Ishikawa (cell line): ENCODE data around the gene SFT2D3.

Experiments used
- CEBPB ChIP-seq: IDR thresholded peaks from 2 replicates; pipeline ENCODE4 v1.6.1; 2012
- CREB1 ChIP-seq: IDR thresholded peaks from 2 replicates; pipeline ENCODE4 v1.6.1; 2012; ENCODE audit warnings: low read depth
- EGR1 ChIP-seq: IDR thresholded peaks from 2 replicates; pipeline ENCODE4 v1.6.1; 2012
- EP300 ChIP-seq: IDR thresholded peaks from 2 replicates; pipeline ENCODE4 v1.6.1; 2012; ENCODE audit warnings: borderline replicate concordance
- FOXM1 ChIP-seq: IDR thresholded peaks from 2 replicates; pipeline ENCODE4 v1.6.1; 2012; ENCODE audit warnings: low read depth, borderline replicate concordance
- MAX ChIP-seq: IDR thresholded peaks from 2 replicates; pipeline ENCODE4 v1.6.1; 2012
- NFIC ChIP-seq: IDR thresholded peaks from 2 replicates; pipeline ENCODE4 v1.6.1; 2012
- RAD21 ChIP-seq: IDR thresholded peaks from 2 replicates; pipeline ENCODE4 v1.6.1; 2012; ENCODE audit warnings: low read depth
- REST ChIP-seq: IDR thresholded peaks from 2 replicates; pipeline ENCODE4 v1.6.1; 2012; ENCODE audit warnings: low read depth, mild to moderate bottlenecking
- TAF1 ChIP-seq: IDR thresholded peaks from 2 replicates; pipeline ENCODE4 v1.6.1; 2012; ENCODE audit warnings: low read depth, mild to moderate bottlenecking
- TCF12 ChIP-seq: IDR thresholded peaks from 2 replicates; pipeline ENCODE4 v1.6.1; 2012; ENCODE audit warnings: low read depth
- TEAD4 ChIP-seq: IDR thresholded peaks from 2 replicates; pipeline ENCODE4 v1.6.1; 2012
- USF1 ChIP-seq: IDR thresholded peaks from 2 replicates; pipeline ENCODE4 v1.6.1; 2012
- YY1 ChIP-seq: IDR thresholded peaks from 2 replicates; pipeline ENCODE4 v1.6.1; 2012; ENCODE audit warnings: low read depth
- ZBTB7A ChIP-seq: IDR thresholded peaks from 2 replicates; pipeline ENCODE4 v1.6.1; 2012; ENCODE audit warnings: low read depth

SFT2D3 gene

GRCh38 chr2:127664895-127665225, 36.4 kb upstream of the SFT2D3 start:
- TF ChIP-seq REST (no peak), TEAD4 (no peak), NFIC (no peak), RAD21 (no peak), EGR1 (no peak), CEBPB (no peak), TAF1 (no peak), TCF12 (no peak), MAX (no peak), USF1 (no peak), FOXM1 (no peak), EP300 (no peak), ZBTB7A (no peak), CREB1 (no peak), YY1 (no peak)

- TF ChIP-seq YY1 (no peak), EGR1 (no peak), RAD21 (no peak), CREB1 (no peak), TCF12 (no peak), TEAD4 (no peak), CEBPB (no peak), ZBTB7A (no peak), MAX (no peak), USF1 (no peak), NFIC (no peak)
These were observed 35.9 kb upstream of the SFT2D3 start for GRCh38 chr2:127665267-127665893.

DNA sequence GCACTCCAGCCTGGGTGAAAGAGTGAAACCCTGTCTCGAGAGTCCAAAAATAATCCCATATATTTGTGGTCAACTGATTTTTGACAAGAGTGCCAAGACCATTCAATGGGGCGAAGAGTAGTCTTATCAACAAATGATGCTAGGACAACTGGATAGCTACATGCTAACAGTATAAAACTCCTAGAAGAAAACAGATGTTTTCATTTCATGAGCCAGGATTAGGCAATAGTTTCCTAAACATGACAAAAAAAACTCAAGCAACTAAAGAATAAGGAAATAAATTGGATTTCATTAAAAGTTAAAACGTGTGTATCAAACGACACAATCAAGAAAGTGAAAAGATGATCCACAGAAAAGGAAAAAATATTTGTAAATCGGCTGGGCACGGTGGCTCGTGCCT, 32.2 kb upstream of the SFT2D3 start:
- TF ChIP-seq REST, result no peak
- TF ChIP-seq RAD21, result no peak
- TF ChIP-seq YY1, result no peak
- no peak for TF ChIP-seq FOXM1
- no peak for TF ChIP-seq TCF12
- no peak for TF ChIP-seq TAF1
- no peak for TF ChIP-seq EGR1
- no peak for TF ChIP-seq NFIC
- no peak for TF ChIP-seq EP300
- TF ChIP-seq CREB1, result no peak
- TF ChIP-seq USF1, result no peak
- no peak for TF ChIP-seq MAX
- TF ChIP-seq CEBPB, result no peak
- no peak for TF ChIP-seq ZBTB7A
- TF ChIP-seq TEAD4, result no peak

GRCh38 chr2:127670055-127670956, 31.0 kb upstream of the SFT2D3 start:
- TF ChIP-seq NFIC, result no peak
- TF ChIP-seq CEBPB, result no peak
- TF ChIP-seq TAF1, result no peak
- TF ChIP-seq EP300, result no peak
- TF ChIP-seq TCF12, result no peak
- no peak for TF ChIP-seq USF1
- TF ChIP-seq ZBTB7A, result no peak
- no peak for TF ChIP-seq MAX
- no peak for TF ChIP-seq TEAD4
- no peak for TF ChIP-seq RAD21
- no peak for TF ChIP-seq YY1
- TF ChIP-seq FOXM1, result no peak
- no peak for TF ChIP-seq CREB1
- TF ChIP-seq REST, result no peak
- no peak for TF ChIP-seq EGR1
